ENCODE results near the gene VWCE.

The VWCE gene

DNA sequence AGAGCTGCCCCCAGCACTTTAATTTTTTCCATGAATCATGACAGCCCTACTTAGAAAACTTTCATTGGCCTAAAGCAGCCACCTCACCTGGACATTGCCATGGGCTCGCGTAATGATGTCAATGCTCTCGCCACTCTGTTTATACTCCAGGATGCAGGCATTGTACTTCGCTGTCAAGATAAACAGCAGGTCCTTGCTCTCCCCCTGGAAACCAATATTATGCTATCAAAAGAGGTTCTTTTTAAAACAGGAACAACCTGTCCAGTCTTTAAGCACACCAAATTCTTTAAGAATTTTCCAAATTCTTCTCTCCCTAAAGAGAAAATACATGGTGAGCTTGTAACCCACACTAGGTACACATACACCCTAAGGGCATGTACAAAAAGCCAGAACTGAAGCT, 34.8 kb upstream of the VWCE start:
- DNase-seq (ENCODE audit: low spot score): no peak

DNA sequence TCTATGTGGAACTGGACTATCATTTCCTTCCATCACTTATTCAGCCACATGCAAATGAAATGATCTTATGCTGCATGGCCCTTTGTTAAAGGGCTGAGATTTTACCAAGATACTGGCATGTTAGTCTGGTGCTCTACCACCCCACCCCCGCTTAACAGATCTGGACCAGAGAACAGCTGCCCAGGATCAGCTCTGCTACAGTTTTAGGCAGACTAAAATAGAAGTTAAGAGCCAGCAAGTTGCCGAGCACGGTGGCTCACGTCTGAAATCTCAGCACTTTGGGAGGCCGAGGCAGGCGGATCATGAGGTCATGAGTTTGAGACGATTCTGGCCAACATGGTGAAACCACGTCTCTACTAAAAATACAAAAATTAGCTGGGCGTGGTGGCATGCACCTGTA, 33.2 kb upstream of the VWCE start:
- no peak for DNase-seq (ENCODE audit: low spot score)

DNA sequence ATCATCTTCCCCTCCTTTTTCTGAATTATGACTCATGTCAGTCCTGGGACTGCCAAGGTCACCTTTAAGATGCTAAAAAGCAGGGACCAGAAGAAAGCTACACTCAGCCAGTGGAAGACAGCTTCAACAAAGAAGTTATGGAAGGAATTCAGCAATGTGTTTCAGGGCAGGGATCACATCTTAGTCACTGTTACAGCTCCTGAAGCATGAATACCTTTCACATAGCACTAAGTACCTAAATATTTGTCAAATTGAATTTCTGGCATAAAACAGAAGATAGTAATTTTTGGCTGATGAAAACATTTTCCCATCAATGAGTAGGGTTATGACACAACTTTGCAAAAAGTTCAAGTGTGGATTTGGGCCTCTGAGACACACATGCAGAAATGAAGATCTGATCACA, 32.6 kb upstream of the VWCE start:
- no peak for DNase-seq (ENCODE audit: low spot score)

DNA sequence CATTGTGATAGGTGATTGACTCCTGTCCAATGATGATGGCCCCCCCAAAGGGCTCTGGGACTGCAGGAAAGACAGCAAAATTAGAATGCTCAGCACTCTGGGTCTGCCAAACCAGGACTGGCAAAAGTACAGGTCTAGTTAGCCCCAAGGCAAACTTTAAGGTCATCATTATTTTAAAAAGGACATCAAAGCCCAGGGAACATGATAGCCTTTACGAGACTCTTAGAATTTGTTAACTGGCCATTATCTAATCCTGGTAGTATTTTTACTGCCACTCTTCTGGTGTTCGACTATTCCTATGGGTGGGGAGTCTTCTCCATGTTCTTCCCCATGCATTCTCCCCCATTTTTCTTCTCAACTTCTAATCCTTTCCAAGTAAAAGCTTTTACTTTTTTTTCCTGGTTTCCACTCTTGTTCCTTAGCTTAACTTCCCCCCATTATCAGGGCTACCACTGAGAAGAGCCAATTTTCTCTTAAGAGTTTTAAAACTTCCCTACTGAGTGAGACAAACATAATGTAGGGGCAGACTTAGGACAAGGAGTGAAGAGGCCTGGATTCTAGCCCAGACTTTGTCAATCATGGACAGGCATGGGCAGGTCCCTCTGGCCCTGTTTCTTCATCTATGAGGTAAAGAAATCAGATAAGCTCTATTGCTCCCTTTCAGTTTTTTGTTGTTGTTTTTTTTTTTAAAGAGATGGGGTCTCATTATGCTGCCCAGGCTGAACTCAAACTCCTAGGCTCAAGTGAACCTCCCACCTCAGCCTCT, 30.7 kb upstream of the VWCE start:
- DNase-seq (ENCODE audit: low spot score): no peak

DNA sequence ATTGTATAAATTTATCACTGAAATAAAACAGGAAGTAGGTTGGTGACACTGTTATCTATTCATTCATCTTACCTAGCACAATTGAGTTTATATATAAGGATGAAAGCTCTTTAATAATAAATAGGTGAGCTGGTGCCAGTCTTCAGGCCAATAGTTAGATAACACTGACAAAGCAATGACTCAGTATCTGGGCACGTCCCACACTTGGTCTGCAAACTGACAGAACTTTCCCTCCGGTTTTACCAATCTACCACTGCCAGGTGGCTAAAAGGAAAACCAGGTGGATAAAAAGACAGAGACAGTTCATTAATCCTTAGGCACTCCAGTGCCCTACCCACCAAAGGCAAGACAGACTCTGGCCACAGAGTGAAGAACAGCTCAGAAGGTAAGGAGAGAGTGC, 20.1 kb upstream of the VWCE start:
- no peak for DNase-seq (ENCODE audit: low spot score)

DNA sequence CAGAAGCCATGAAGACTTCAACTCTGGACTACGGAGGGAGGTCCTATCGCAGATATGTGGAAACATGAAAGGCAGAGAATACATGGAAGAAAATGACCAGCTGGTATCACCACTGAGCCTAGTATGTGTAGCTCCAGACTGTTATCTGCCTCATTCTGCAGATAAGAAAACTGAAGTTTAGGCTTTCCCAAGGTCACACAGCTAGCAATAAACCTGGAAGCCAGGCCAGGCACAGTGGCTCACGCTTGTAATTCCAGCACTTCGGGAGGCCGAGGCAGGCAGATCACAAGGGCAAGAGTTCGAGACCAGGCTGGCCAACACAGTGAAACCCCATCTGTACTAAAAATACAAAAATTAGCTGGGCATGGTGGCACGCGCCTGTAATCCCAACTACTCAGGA, 15.6 kb upstream of the VWCE start:
- no peak for DNase-seq (ENCODE audit: low spot score)

DNA sequence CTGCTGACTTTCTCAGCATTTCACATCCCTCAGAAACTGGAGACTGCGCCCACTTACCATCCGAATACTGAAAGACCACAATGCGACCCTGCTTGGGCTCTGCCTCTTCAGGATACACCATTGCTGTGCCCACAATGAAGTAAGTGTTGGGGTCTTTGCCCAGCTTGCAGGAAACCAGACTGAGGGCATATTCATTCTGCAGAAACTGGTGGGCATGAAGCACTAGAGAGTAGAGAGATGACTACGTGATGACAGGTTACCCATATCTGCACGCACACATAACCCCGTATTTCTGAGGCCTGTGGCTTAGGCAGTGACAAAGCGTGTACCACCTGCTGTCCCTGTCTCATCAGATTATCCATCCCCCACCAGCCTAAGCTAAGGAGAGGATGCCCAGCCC, 14.6 kb upstream of the VWCE start:
- no peak for DNase-seq (ENCODE audit: low spot score)

DNA sequence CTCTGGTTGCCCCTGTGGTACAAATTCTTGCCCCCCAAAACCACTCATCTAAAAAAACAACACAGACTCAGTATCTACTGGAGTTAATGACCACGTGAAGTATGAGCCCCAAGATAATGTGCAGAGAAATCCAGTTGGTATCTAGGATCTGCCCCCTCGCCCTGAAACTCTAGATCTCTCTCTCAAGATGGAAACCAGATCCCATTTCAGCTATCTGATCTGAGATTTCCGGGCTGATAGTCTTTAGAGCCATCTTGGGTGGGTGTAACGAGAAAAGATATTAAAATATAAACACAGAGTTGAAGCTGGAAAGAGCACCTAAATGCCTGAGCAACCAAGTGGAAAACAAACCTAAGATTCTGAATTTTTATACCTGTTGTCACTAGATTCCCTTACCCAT, 14.0 kb upstream of the VWCE start:
- no peak for DNase-seq (ENCODE audit: low spot score)

DNA sequence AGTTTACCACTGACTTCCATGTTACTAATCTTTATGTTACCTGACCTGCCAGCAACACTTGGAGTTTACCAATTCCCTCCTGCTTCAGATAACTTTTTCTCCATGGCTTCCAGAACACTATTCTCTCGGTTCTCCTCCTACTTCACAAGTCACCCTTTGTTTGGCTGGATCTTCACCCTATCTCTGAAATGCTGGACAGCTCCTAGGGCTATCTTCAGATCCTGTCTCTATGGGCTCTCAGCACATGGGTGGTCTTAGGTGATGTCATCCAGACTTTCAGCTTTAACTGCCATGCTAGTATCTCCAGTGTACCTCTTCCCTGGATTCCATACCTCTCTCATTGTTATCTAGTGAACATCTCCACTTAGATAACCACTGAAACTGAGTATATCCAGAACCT, 12.2 kb upstream of the VWCE start:
- DNase-seq (ENCODE audit: low spot score): no peak

DNA sequence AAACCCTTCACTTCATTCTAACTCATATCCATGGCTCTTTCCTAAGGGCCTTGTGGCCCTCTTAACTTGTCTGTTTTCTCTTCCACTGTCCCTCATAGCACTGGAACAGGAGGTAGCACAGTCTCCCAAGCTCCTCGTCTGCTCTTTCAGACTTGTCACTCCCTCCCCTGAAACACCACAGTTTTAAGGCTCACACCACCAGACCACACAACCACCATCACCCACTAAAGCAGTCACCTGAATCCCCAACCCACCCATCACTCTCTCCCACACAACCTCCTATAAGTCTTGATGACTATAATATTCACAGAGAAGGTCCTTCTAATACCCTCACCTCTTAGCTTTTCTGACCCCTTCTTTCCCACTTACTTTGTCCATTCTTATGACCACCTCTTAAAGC, 11.1 kb upstream of the VWCE start:
- no peak for DNase-seq (ENCODE audit: low spot score)

DNA sequence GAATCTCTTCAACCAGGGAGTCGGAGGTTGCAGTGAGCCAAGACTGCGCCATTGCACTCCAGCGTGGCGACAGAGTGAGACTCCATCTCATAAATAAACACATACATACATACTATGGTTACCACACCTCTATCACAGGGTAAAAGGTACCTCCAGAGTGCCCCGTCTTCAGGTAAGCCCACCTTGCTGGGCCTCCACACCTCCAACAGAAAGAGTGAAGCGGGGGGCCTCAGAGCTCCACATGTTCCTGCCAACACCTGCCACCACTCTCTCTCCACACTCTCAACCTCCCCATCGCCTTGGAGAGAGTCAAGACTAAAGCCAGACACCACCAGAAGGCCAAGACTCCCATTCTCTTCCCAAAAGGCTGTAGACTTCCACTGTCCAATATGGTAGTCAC, 10.3 kb upstream of the VWCE start:
- DNase-seq (ENCODE audit: low spot score): no peak

DNA sequence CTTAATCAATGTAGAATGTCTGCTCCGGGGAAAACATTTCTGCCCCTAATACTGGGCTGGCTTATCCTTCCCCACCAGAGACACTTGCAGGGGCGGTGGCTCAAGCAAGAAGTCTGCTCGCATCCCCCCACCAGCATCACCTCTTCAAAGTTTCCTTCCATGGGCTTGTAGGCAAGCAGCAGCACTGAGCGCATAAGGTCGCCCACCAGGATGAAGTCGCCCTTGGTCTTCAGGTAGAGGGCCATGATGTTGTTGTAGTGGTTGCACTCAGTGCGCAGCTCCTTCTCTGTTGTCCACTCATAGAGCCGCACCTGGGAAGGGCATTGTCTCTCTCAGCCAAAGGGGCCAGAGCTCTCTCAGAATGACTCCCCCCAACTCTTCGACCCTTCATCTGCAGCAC, 8.6 kb upstream of the VWCE start:
- DNase-seq (ENCODE audit: low spot score): no peak

DNA sequence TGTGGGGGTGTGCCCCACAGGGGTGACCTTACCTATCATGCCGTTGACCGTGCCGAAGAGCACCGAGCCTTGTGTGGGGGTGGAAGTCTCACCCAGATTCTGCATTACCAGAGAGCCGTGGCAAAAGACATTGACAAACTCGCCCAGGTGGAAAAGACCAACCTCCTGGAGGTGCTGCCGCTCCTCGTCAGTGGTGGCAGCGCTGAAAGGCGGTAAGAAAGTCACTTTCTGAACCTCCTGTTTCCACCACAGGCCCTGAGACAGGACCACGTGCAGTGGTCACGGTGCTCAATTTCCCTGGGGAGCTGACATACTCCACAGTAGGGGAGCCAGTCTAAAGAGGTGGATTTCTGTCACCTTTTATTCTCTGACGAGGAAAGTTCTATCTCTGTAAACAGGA, 7.4 kb upstream of the VWCE start:
- DNase-seq (ENCODE audit: low spot score): no peak

DNA sequence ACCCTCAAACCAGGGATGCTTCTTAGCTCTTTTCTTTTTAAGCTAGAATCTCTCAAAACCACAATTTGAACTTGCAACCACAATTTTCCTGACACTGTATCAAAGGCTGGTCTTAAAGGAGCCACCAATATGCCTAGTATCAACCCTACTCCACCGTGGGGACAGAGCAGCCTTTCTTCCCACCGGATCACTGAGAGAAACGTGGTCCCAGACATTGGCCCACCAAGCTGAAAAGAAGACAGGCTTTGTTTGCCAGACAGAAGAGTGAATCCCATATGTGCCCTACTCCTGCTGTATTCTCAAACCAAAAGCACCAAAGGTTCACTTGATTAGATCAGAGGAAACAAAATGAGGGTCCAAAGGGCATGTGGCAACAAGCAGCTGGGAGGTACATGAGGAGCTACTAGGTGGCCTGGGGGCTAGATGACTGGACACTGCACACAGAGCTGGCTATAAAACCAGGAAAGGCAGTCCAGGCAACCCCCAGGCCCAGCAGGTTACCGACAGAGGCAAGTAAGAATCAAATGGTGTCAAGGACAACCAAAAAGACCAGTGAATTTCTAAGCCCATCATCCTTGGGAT, 3.6 kb upstream of the VWCE start:
- DNase-seq (ENCODE audit: low spot score): no peak

DNA sequence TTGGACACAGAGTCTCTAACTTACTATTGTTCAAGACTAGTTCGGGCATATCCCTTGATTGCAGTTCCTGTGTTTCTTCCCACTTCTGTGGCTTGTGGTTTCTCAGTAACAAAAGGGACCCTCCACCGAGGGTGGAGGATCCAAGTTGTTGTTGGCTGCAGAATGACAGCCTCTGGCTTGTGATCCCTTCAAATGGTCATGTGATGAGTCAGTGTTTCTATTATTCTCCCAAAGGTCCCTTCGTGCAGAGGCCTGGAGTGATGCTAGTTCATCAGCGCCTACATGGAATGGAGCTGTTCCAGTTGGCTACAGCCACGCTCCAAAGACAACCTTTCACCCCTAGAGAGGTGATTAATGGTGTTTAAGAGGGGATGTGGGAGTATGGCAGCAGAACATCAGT, 2.6 kb upstream of the VWCE start:
- DNase-seq (ENCODE audit: low spot score): peak; percentile 54

DNA sequence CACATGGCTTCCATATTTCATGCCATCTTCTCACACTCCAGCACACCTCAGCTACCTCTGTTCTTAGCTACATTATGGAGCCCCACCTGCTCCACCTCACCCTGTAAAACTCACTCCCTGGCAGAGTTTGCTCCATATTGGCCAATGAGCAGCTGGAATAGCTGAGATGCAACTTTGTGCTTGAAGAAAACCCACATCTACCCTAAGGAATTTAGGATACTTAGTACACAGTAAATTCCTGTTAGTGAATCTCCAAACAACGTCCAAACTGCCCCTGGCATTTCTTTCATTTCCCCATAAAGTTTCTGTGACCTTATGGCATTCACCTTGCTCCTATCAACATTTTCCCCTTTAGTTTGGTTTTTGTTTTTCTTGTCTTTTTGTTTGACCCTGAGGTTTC, 2.2 kb upstream of the VWCE start:
- no peak for DNase-seq (ENCODE audit: low spot score)

DNA sequence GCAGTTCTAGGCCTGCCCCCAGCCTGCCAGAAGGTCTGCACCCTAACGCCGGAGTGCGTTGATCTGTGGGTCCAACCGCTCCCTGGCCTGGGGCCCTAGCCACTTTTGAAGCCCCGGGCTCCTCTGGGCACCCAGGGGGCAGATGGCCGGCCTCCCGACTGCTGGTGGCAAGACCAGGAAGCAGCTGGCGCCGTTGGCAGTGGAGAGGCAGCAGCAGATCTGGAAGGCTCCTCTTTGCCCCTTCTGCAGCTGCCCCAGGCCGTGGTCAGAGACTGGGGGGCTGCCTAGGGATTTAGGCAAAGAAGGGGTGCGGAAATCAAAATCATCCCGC, 445 bp upstream of the VWCE start:
- DNase-seq (ENCODE audit: low spot score): no peak

DNA sequence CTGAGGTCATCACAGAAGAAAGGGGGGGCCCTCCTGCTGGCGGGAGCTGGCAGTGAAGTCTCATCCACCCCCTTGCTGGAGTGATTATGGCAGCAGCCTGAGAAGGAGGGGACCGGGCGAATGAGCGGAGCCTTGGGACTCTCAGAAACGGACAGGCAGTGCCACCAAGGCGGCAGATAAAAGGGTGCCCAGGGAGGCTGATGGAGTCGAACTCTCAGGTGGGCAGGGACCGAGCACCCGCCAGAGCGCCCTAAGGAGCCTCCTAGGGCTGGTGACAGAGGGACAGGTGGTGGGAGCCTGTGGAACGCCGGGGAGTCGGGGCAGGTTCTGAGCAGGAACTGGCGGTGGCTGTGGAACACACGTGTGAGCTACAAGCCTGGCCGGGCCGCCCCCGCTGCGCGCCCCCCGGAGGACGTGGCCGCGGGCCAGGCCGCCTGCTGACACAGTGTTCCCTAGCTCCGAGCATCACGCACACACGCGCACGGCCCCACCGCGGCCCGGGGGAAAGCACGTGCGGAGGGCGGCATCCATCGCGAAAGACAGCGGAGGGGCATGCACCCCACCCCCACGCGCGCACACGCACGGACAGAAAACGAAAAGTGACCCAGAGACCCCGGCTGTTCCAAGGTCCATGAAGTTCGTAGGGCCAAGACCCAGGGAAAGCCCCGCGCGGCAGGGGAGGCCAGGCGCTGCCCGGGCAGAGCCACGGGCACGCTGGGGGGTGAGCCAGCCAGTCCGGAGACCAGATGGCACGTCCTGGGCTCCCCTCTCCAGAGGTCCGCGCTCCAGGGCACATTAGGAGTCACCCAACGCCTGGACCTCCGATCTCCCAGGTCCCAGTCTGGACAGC, 1.0 kb downstream of the VWCE start:
- DNase-seq (ENCODE audit: low spot score): no peak

DNA sequence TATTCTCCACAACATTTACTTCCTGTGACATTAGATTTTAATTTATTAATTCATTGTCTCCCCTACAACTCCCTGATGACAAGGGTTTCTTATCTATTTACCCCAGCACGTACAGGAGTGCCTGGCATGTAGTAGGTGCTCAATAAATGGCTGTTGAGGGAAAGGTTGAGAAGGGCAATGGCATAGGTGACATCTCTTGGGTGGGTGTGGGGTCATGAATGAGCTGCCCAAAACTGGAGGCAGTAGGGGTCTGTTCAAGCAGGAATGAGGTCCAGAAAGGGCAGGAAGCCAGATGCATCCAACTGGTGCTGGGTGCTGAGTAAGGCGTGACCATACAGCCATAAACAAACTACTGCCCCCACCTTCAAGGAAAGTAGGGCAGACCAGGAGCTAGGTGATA, 2.8 kb downstream of the VWCE start:
- no peak for DNase-seq (ENCODE audit: low spot score)

DNA sequence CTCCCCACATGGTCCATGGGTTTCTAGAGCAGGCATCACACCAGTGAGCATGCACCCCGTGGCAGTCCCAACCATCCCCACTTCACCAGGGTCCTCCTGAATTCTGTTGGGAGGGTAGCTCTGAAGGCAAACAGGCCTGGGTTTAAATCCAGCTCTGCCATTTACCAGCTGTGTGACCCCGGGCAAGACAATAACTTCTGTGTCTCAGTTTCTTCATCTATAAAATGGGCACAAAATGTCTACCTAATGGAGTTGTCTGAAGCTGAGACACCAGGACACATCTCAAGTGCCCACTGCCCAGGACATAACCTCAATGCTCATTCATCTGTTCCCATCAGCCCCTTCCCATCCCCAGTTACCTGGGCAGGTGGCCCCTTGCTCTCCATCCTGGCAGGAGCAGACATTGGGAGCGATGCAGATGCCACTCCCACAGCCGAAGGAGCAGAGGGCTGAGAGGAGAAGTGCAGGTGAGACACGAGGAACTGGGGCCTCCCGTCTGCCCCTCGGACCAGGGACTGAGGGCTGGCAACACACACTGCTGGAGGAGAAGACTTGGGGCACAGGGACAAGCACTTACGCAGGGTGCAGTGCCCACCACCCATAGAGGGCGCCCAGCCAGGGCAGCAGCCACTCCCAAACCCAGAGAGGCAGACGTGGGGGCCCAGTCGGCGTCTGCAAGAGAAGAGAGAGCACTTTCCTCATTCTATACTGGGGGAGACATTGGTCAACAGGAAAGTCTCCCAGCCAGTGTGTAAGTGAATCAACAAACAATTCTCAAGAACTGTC, 4.0 kb downstream of the VWCE start:
- DNase-seq (ENCODE audit: low spot score): no peak

DNA sequence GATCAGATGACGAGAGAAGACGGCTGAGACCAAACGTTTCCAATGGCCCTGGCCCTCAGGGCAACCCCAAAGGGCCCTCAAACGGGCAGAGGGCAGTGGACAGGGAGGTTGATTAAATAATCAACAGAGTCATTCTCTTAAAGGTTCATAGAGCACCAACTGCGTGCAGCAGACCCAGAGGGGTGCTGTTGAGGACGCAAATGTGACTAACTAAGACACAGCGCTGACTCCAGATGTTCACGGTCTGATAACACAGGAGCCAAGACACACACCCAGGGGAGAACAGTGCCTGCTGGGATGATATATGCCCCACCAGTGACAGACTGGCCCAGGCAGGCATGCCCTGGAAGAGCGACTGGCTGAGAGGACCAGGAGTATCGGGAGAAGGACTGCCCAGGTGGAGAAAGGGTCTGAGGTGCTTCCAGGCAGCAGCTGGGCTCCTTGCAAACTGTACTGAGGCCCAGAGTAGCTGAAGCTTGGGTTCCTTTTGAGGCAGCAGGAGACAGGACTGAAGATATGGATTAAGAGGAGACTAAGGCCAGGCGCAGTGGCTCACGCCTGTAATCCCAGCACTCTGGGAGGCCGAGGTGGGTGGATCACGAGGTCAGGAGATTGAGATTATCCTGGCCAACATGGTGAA, 7.7 kb downstream of the VWCE start:
- no peak for DNase-seq (ENCODE audit: low spot score)

DNA sequence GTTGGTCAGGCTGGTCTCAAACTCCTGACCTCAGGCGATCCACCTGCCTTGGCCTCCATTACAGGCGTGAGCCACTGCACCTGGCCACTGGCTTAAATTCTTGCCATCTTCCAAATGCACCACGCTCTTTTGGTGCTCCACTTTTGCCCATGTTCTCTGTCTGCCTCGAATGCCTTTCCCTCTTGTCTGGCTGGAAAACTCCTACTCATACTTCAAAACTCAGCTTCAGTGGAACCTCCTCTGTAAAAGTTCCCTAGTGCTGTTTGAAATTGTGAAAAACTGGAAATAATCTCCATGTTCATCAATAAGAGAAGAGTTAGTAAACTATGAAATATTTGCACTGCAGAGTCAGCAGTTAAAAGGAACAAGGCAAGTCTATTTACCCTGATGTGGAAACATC, 11.5 kb downstream of the VWCE start:
- no peak for DNase-seq (ENCODE audit: low spot score)

Data from Ammon's horn (tissue), 1 donor.